ENCODE results near the gene CCDC33.

Gene CCDC33

GRCh38 chr15:74291101-74292071, 55.3 kb downstream of the CCDC33 start:
- no peak for DNase-seq

DNA sequence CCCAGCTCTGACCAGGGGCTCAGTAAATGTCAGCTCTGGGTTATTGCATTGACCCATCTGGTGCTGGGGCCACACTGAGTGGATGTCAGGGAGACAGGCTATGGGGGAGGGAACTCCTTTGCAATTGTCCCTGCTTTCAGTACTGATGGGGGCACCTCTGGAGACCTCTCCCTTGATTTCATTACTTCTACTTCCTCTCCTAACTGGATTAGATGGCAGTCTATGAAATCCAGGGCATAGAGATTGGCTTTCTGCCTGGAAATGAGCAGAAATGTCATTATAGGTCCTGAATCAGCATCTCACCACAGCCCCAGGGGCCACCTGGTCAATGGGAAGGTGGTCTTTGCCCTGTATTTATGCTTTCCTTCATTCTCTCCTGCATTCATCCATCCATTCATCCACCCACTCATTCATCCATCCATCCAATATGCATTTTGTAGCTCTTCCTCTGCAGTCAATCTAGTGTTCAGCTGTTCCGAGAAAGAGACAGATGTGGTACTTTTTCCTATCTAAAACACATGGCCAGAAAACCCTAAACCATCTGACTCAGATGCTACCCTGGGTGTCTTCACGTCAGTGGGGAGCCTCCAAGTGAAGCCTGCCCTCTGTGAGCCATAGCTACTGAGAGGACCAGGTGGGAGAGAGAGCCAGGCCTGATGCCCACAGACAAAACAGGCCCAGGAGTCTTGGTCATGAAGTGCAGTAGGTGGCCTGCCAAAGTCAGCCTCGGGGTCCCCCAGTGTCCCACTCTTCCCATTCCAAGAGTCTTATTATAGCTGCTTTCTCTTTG, 57.1 kb downstream of the CCDC33 start:
- no peak for DNase-seq

- DNase-seq, result peak; percentile 43
These were observed 57.9 kb downstream of the CCDC33 start for GRCh38 chr15:74294010-74294409.

GRCh38 chr15:74295800-74296199, 59.7 kb downstream of the CCDC33 start:
- no peak for DNase-seq

DNA sequence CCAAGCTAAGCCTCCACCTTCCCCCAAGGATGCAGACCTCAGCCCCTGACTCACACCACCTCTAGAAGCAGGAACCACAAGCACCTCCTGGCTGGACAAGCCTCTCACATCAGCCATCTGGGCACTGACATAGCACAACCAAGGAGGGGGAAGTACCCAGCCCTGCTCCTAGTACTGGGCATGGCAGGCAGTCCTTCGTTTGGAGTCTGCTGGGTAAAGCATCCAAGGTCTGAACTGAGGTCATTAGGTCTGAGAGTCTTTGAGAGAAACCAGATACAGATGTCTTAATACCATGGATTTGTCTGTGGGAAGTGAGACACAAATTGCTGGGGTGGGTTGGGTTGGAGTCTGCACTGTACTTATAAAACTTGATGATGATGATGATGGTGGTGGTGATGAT, 61.8 kb downstream of the CCDC33 start:
- DNase-seq, result no peak

GRCh38 chr15:74300057-74300795, 64.1 kb downstream of the CCDC33 start:
- DNase-seq, result no peak

- DNase-seq, result no peak
These were observed 65.6 kb downstream of the CCDC33 start for GRCh38 chr15:74301583-74302361.

- DNase-seq, result no peak
These were observed 66.8 kb downstream of the CCDC33 start for GRCh38 chr15:74302821-74303359.

DNA sequence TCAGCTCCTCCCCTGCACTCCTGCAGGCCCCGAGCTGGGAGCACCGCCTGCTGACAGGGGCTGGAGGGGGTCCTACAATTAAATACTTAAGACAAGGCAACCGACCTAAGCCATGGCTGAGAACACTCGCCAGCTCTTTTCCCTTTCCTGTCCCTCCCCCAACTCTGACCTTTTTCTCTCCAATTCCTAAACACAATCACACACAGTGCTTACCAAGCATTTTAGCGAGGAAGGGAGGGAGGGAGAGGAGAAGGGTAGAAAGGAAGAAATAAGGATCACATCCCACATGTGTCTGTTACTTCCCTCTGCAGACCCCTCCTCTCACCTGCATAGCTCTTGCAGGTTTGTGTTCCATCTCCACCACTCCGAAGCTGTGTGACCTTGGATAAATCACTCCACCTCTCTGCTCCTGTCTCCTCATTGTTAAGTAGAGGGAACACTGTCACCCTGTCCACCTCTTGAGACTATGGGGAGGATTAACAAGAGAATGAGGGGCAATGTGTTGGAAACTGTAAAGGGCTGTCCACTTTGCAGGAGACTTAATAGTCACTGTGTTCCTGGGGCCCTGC, 67.7 kb downstream of the CCDC33 start:
- no peak for DNase-seq

GRCh38 chr15:74304431-74304830, 68.3 kb downstream of the CCDC33 start:
- DNase-seq, result no peak

DNA sequence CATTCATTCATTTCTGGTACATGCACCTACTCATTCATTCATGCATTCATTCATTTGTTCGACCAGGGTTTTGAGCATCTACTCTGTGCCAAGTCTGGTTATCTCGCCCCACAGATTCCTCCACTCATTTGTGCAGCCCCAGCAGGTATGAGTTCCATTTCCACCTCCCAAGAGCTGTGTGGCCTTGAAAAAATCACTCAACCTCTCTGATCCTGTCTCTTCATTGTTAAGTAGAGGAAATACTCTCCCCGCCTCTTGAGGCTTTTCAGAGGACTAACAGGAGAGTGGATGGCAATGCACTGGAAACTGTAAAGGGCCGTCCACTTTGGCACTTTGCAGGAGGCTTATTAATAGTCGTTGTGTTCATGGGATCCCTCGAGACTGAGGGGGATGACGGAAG, 69.6 kb downstream of the CCDC33 start:
- DNase-seq, result no peak

GRCh38 chr15:74306781-74307217, 70.7 kb downstream of the CCDC33 start:
- no peak for DNase-seq

- peak; percentile 51 for DNase-seq
These were observed 72.0 kb downstream of the CCDC33 start for GRCh38 chr15:74307827-74308811.

DNA sequence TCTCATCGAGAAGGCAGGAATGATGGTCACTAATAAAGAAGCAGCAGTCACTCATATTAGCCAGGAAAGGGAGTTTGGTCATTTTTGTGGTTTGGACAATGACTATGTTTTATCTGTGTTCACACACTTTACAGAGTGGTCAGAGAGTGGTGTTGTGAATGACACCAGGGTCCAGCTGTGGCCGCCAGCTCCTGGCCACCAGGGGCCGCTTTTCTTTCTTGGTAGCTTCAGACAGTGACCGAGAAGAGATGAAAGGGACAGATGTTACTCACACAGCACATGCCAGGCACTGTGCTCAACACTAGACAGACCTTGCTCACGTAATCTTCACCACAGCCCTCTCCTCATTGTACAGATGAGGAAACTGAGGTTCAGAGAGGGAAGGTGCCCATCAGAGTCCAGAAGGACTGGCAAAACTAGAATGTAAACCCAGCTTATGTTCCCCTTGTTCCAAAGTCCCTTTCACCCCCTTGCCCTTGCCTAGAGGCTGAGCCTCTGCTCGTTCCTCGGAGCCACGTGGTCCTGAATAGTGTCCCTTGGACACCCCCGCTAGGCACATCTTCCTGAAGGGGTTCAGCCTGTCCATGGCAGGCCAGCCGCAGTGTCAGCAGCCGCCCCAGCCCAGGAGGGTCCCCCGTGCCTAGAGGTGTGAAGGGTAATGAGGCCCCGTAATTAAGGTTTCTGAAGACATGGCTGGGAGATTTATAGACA, 75.8 kb downstream of the CCDC33 start:
- no peak for DNase-seq

DNA sequence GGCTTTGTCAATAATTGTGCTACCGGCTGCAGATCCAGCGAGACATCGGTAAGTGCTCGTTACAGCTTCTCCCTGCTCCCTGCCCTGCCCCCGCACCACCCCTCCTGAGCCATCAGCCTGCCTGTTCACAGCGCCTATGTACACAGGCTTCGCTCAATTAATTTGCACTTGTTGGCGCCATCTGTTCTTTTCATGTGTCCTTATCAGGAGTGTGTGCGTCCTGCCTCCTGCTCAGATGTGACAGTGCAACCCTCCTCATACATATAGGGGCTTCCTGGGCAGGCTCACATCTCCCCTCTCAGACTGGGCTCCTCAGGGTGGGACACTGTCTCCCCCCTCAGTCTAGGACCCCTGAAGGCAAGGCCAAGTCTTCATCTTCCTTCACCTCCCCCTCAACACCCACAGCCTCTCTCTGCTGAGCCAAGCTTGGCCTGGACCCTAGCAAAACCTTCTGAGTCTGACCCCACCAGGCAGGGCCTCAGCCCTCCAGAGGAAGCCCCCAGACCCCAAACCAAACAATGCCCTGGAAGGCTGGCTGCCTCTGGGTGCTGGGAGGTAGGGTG, 76.4 kb downstream of the CCDC33 start:
- peak; percentile 88 for DNase-seq

DNA sequence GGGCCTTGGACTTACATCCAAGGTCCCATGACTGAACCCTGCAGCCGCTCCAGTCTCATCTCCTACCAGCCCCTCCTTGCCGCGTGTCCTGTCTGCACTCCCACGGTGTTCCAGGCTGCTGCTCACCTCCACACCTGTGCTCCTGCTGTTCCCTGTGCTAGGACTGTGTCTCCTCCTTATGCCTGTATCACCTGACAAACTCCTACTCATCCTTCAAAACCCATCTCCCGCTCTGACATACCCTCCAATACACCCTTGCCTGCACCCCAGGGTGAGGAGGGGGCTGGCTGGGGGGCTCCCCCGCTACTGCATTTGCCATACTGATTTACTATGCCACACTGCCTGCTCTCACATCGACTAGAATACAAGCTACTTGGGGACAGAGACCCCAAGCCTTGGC, 77.8 kb downstream of the CCDC33 start:
- DNase-seq, result no peak

DNA sequence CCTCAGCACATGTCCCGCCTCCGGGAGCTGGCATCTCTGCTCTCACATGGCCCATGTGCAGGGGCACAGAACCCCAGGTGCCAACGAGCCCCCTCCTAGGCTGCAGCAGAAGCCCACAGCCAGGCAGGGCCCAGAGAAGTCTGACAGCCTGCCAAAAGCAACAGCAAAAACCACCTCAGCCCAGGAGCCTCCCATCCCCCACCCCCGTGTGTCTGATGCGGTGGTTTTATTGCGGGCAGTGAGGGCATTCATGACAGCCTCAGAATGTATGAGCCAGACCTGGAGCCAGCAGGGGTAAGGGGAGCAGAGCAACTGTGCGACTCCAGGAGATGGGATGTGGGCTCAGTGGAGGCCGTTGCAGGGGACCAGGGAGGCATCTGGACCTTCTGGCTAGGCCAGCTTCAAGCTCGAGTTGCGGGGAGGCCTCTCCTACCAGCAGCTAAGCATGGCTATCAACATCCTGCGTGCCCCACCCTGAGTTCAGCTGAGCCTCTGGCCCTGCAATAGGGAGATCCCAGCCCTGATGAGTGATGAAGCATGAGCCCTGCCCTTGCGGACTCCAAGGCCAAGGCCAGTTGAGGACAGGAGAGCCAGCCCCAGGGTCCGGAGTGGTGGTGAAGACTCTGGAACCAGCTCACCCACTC, 78.8 kb downstream of the CCDC33 start:
- peak; percentile 42 for DNase-seq

- no peak for DNase-seq
These were observed 79.5 kb downstream of the CCDC33 start for GRCh38 chr15:74315626-74316025.

GRCh38 chr15:74316141-74316540, 80.0 kb downstream of the CCDC33 start:
- no peak for DNase-seq
